GM18508 (cell line): ENCODE measurements around the gene LTA4H.

ENCODE experiments used
- ATAC-seq: cut with Tn5 transposase; IDR thresholded peaks from one replicate; pipeline ENCODE4 v1.9.1; 2021; ENCODE audit warnings: moderate number of reproducible peaks; ENCODE audit not compliant: insufficient read depth, unreplicated experiment

LTA4H gene

GRCh38 chr12:96036765-96037455, 1.5 kb upstream of the LTA4H start:
- ATAC-seq: no peak

- no peak for ATAC-seq
Measured at GRCh38 chr12:96034621-96035282, 635 bp downstream of the LTA4H start.

- ATAC-seq: no peak
Measured at GRCh38 chr12:96033549-96034389, 1.6 kb downstream of the LTA4H start.

- ATAC-seq: no peak
Measured at GRCh38 chr12:96029826-96030225, 5.6 kb downstream of the LTA4H start.

- no peak for ATAC-seq
Measured at GRCh38 chr12:96028538-96028937, 6.8 kb downstream of the LTA4H start.

- no peak for ATAC-seq
Measured at GRCh38 chr12:96026331-96026730, 9.1 kb downstream of the LTA4H start.

GRCh38 chr12:96025518-96025917, 9.9 kb downstream of the LTA4H start:
- no peak for ATAC-seq

GRCh38 chr12:96020314-96021003, 14.9 kb downstream of the LTA4H start:
- peak; percentile 89 for ATAC-seq

- no peak for ATAC-seq
Measured at GRCh38 chr12:96015672-96016071, 19.7 kb downstream of the LTA4H start.

GRCh38 chr12:96014943-96015599, 20.3 kb downstream of the LTA4H start:
- ATAC-seq: no peak

GRCh38 chr12:96007729-96008128, 27.7 kb downstream of the LTA4H start:
- ATAC-seq: no peak

- no peak for ATAC-seq
Measured at GRCh38 chr12:96006727-96007126, 28.7 kb downstream of the LTA4H start.

- ATAC-seq: no peak
Measured at GRCh38 chr12:96000858-96001257, 34.5 kb downstream of the LTA4H start.

- no peak for ATAC-seq
Measured at GRCh38 chr12:95999484-95999883, 35.9 kb downstream of the LTA4H start.

- ATAC-seq: peak; percentile 90
Measured at GRCh38 chr12:95998611-95999286, 36.6 kb downstream of the LTA4H start.

- no peak for ATAC-seq
Measured at GRCh38 chr12:95997911-95998510, 37.4 kb downstream of the LTA4H start.

GRCh38 chr12:95997276-95997675, 38.1 kb downstream of the LTA4H start:
- no peak for ATAC-seq

GRCh38 chr12:95996034-95996658, 39.2 kb downstream of the LTA4H start, which contains the start of gene HAL:
Gene HAL (minus strand): TSS chr12:95996344. CDS start chr12:95995910, 434 bp downstream.
- ATAC-seq: no peak
